ENCODE results near the gene ENDOG. TPM values are rescaled to one million over a fixed set of nuclear protein-coding genes. Genes with fewer than 3 reads are reported as not detected.
"Not testable (repeated sequence)": the region's sequence is repeated elsewhere in the genome, so short reads cannot be mapped to it uniquely, and the experiment has no call there.

ENDOG gene
- polyA plus RNA-seq, 3 donors, result 7.5 to 13.2 (median 8.5) TPM

GRCh38 chr9:128845186-128845931 lies 27.1 kb downstream of the ENDOG start:
- no peak for DNase-seq (ENCODE audit: extremely low read depth in 1 of 11, low read depth in 9 of 11, low spot score in 4 of 11)

- no peak for DNase-seq (ENCODE audit: extremely low read depth in 1 of 11, low read depth in 9 of 11, low spot score in 4 of 11)
Observed at GRCh38 chr9:128846680-128847030, 28.4 kb downstream of the ENDOG start.

- DNase-seq (ENCODE audit: extremely low read depth in 1 of 11, low read depth in 9 of 11, low spot score in 4 of 11), result no peak
Observed at GRCh38 chr9:128847803-128848202, 29.5 kb downstream of the ENDOG start.

- not testable (repeated sequence) for DNase-seq (ENCODE audit: extremely low read depth in 1 of 11, low read depth in 9 of 11, low spot score in 4 of 11)
Observed at GRCh38 chr9:128851024-128851423, 32.7 kb downstream of the ENDOG start.

- not testable (repeated sequence) for DNase-seq (ENCODE audit: extremely low read depth in 1 of 11, low read depth in 9 of 11, low spot score in 4 of 11)
Observed at GRCh38 chr9:128851779-128852600, 33.7 kb downstream of the ENDOG start.

- DNase-seq (ENCODE audit: extremely low read depth in 1 of 11, low read depth in 9 of 11, low spot score in 4 of 11), result not testable (repeated sequence)
Observed at GRCh38 chr9:128852646-128853045, 34.3 kb downstream of the ENDOG start.

GRCh38 chr9:128854454-128854853 lies 36.2 kb downstream of the ENDOG start:
- not testable (repeated sequence) for DNase-seq (ENCODE audit: extremely low read depth in 1 of 11, low read depth in 9 of 11, low spot score in 4 of 11)

- not testable (repeated sequence) for DNase-seq (ENCODE audit: extremely low read depth in 1 of 11, low read depth in 9 of 11, low spot score in 4 of 11)
Observed at GRCh38 chr9:128858476-128858875, 40.2 kb downstream of the ENDOG start.

- DNase-seq (ENCODE audit: extremely low read depth in 1 of 11, low read depth in 9 of 11, low spot score in 4 of 11), result no peak
Observed at GRCh38 chr9:128860937-128861336, 42.6 kb downstream of the ENDOG start.

GRCh38 chr9:128861501-128861900 lies 43.2 kb downstream of the ENDOG start:
- DNase-seq (ENCODE audit: extremely low read depth in 1 of 11, low read depth in 9 of 11, low spot score in 4 of 11), result no peak

GRCh38 chr9:128862401-128862851 lies 44.1 kb downstream of the ENDOG start:
- no peak for DNase-seq (ENCODE audit: extremely low read depth in 1 of 11, low read depth in 9 of 11, low spot score in 4 of 11)

GRCh38 chr9:128863647-128864046 lies 45.3 kb downstream of the ENDOG start:
- DNase-seq (ENCODE audit: extremely low read depth in 1 of 11, low read depth in 9 of 11, low spot score in 4 of 11), result peak in 1 of 11 donors; percentile 23

GRCh38 chr9:128870128-128870940 lies 52.0 kb downstream of the ENDOG start:
- no peak for DNase-seq (ENCODE audit: extremely low read depth in 1 of 11, low read depth in 9 of 11, low spot score in 4 of 11)

GRCh38 chr9:128870941-128871265 lies 52.6 kb downstream of the ENDOG start:
- DNase-seq (ENCODE audit: extremely low read depth in 1 of 11, low read depth in 9 of 11, low spot score in 4 of 11), result not testable (repeated sequence)

Other genes with a start within 250 kb of the ENDOG start
- 10 to 100 TPM; 51.3 to 81.2 (median 77.3) TPM for gene DYNC2I2, start 161.7 kb upstream of the ENDOG start, polyA plus RNA-seq (ENCODE audit: insufficient read length in 3 of 3)
- gene SET, start 129.3 kb upstream of the ENDOG start, polyA plus RNA-seq (ENCODE audit: insufficient read length in 3 of 3), result 100 to 1,000 TPM; 503 to 755 (median 654) TPM
- 10 to 100 TPM; 11.6 to 14.0 (median 12.8) TPM for gene PKN3, start 116.0 kb upstream of the ENDOG start, polyA plus RNA-seq (ENCODE audit: insufficient read length in 3 of 3)
- gene ZDHHC12, start 94.4 kb upstream of the ENDOG start, polyA plus RNA-seq (ENCODE audit: insufficient read length in 3 of 3), result 10 to 100 TPM; 14.8 to 20.5 (median 18.8) TPM
- gene ZER1, start 46.6 kb upstream of the ENDOG start, polyA plus RNA-seq (ENCODE audit: insufficient read length in 3 of 3), result 10 to 100 TPM; 30.9 to 39.2 (median 38.0) TPM
- 10 to 100 TPM; 37.2 to 41.6 (median 38.7) TPM for gene TBC1D13, start 31.2 kb upstream of the ENDOG start, polyA plus RNA-seq (ENCODE audit: insufficient read length in 3 of 3)
- gene SPOUT1, start 11.3 kb downstream of the ENDOG start, polyA plus RNA-seq (ENCODE audit: insufficient read length in 3 of 3), result 10 to 100 TPM; 31.7 to 39.8 (median 34.2) TPM
- 10 to 100 TPM; 14.5 to 27.9 (median 22.0) TPM for gene KYAT1, start 63.5 kb downstream of the ENDOG start, polyA plus RNA-seq (ENCODE audit: insufficient read length in 3 of 3)
- gene LRRC8A, start 63.6 kb downstream of the ENDOG start, polyA plus RNA-seq (ENCODE audit: insufficient read length in 3 of 3), result 10 to 100 TPM; 26.9 to 34.5 (median 28.0) TPM
- 10 to 100 TPM; 51.6 to 62.8 (median 56.2) TPM for gene PHYHD1, start 102.5 kb downstream of the ENDOG start, polyA plus RNA-seq (ENCODE audit: insufficient read length in 3 of 3)
- gene DOLK, start 129.1 kb downstream of the ENDOG start, polyA plus RNA-seq (ENCODE audit: insufficient read length in 3 of 3), result 10 to 100 TPM; 13.0 to 17.6 (median 14.2) TPM
- 10 to 100 TPM; 45.1 to 51.0 (median 46.6) TPM for gene NUP188, start 129.2 kb downstream of the ENDOG start, polyA plus RNA-seq (ENCODE audit: insufficient read length in 3 of 3)
- gene SH3GLB2, start 209.8 kb downstream of the ENDOG start, polyA plus RNA-seq (ENCODE audit: insufficient read length in 3 of 3), result 100 to 1,000 TPM in 2 of 3 donors, 10 to 100 TPM in 1; 88.6 to 172 (median 117) TPM
- gene MIGA2, start 218.1 kb downstream of the ENDOG start, polyA plus RNA-seq (ENCODE audit: insufficient read length in 3 of 3), result 10 to 100 TPM; 16.8 to 28.5 (median 21.2) TPM